Measurements from ENCODE around the gene GRIPAP1. TPM values are rescaled to one million over a fixed set of nuclear protein-coding genes. Genes with fewer than 3 reads are reported as not detected.

Gene GRIPAP1
- total RNA-seq, 1 donor, result 11.9 TPM

DNA sequence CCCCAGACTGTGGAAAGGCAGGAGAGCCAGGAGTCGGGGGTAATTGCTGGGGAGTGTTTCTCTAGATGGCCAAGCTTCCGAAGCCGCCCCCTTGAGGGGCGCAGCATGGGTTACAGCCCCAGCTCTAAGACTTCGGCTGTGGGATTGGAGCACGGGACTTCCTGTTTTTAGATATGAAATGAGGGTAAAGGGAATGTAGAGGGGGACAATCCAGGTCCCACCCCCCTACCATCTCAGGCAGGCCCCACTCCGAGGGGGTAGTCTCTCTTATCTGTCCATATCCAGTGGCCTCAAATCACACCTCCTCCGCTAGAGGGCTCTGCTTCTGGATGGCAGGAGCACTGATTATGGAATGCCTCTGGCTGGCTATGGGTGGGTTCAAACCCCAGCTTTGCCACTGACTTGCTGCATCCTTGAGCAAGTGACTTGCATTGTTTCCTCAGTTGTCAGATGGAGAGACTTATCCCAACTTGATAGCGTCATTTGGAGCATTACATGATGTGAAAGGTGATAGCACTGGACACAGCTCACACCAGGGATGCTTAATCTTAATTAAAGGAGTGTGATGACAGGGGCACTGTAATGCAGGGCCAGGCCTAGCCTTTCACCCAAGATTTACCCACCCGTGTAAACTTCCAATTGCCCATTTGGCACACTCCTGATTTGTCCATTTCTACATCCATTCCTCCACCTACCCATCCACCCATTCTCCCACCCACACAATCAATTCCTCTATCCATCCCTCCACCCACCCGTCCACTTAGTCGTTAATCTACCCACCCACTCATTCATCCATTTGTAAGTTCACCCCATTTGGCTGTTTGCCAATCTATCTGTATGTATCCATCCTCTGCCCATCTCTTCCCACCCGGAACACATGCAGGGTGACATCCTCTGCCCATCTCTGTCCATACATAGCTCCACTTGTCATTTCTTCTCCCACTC is 29.6 kb downstream of the GRIPAP1 start:
- peak; percentile 50 for DNase-seq (ENCODE audit: low read depth)
- H3K4me3 ChIP-seq (ENCODE audit: low read depth, low read length), result peak overlapping the region; percentile 58
- peak; percentile 66 for TF ChIP-seq CTCF (IDR thresholded peaks at IDR 0.05; ENCODE audit: insufficient read depth, low read length)

DNA sequence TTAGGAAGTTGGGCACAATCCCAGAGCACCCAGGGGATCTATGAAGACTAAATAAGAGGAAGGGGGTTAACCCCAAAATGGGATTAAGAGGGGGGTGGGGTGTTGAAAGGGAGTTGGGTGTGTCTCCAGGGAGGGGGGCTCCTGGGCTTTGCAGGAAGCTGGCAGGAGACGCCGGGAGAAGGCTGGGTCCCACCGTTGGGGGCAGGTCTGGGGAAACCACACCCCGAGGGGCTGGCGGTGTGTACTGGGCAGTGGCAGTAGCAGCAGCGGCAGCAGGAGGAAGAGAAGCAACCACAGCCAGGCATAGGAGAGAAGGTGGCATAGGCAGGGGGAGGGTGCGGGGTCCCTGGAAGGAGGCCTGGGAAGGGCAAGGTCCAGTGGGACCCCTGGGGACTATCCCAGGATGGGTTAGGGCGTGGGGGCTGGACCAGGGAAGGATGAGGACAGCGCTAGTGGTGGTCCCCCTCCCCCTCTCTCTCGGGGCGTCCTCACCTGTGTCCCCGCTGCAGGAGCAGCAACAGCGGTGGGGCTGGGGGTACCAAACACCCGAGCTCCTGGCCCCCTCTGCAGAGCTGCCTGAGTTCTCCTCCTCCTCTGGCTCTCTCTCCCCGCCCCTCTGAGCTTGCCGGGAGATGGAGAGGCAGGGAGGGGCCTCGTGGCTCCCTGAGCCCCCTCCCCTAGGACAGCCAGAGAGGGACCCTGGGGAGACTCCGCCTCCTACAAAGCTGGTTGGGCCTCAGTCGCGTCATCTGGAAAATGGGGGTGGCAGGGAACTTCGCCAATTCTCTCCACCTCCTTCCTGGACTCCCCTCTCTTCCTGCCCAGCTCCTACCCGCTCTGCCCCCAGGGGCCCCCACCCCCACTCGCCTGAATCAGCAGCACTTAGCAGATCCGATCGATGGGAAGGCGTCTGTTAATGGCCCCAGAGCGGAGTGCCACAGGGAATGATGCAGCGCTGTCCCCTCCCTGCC is 30.5 kb downstream of the GRIPAP1 start, which contains the start of gene KCND1:
Gene KCND1 (minus strand): TSS at position 596 of the 971 bp plus-strand sequence. CDS start 1,573 bp downstream, outside the sequence.
- DNase-seq (ENCODE audit: low read depth), result peak; percentile 56
- TF ChIP-seq CTCF (IDR thresholded peaks at IDR 0.05; ENCODE audit: insufficient read depth, low read length), result no peak
- H3K4me3 ChIP-seq (ENCODE audit: low read depth, low read length), result peak within 1 kb of the TSS; percentile 58

- no peak for DNase-seq (ENCODE audit: low read depth)
- TF ChIP-seq CTCF (IDR thresholded peaks at IDR 0.05; ENCODE audit: insufficient read depth, low read length), result no peak
- H3K4me3 ChIP-seq (ENCODE audit: low read depth, low read length), result no peak overlapping the region
Observed at GRCh38 chrX:48969471-48969870, 32.6 kb downstream of the GRIPAP1 start.

GRCh38 chrX:48968377-48968776 is 33.7 kb downstream of the GRIPAP1 start:
- no peak for TF ChIP-seq CTCF (IDR thresholded peaks at IDR 0.05; ENCODE audit: insufficient read depth, low read length)
- H3K4me3 ChIP-seq (ENCODE audit: low read depth, low read length), result no peak overlapping the region
- DNase-seq (ENCODE audit: low read depth), result no peak

GRCh38 chrX:48966796-48967579 is 35.1 kb downstream of the GRIPAP1 start:
- no peak for TF ChIP-seq CTCF (IDR thresholded peaks at IDR 0.05; ENCODE audit: insufficient read depth, low read length)
- DNase-seq (ENCODE audit: low read depth), result peak; percentile 28
- H3K4me3 ChIP-seq (ENCODE audit: low read depth, low read length), result no peak overlapping the region

GRCh38 chrX:48965959-48966358 is 36.1 kb downstream of the GRIPAP1 start:
- no peak for TF ChIP-seq CTCF (IDR thresholded peaks at IDR 0.05; ENCODE audit: insufficient read depth, low read length)
- H3K4me3 ChIP-seq (ENCODE audit: low read depth, low read length), result no peak overlapping the region
- no peak for DNase-seq (ENCODE audit: low read depth)
